ENCODE data around the gene NLRC5.

DNA sequence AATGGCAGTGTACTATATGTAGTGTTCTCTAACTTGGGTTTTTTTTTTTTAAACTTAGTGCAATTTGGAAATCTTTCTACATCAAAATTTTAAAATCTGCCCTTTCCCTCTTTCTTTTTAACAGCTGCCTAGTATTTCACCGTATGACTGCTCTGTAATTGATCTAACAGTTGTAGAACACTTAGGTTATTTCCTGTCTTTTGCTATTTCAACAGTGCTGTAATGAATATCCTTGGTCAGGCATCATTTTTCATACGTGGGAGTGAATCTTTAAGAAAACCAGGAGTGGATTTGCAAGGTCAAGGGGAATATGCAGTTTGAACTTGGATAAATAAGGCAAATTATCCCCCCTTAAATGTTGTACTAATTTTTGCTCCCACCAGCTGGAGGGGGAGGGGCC lies 3.8 kb downstream of the NLRC5 start:
- TF ChIP-seq POLR2A (IDR thresholded peaks at IDR 0.05; ENCODE audit: low read depth, low read length) = no peak
- TF ChIP-seq SPI1 (IDR thresholded peaks at IDR 0.05; ENCODE audit: low read depth, low read length) = no peak
- no peak for TF ChIP-seq POLR2AphosphoS5 (IDR thresholded peaks at IDR 0.05; ENCODE audit: low read depth, low read length)
